HK-2 (cell line): ENCODE data around the gene RAB6B.

Experiments used
- DNase-seq: peaks from one replicate; pipeline ENCODE4 v3.0.0-alpha.2; 2018; ENCODE audit not compliant: unreplicated experiment

Gene RAB6B

DNA sequence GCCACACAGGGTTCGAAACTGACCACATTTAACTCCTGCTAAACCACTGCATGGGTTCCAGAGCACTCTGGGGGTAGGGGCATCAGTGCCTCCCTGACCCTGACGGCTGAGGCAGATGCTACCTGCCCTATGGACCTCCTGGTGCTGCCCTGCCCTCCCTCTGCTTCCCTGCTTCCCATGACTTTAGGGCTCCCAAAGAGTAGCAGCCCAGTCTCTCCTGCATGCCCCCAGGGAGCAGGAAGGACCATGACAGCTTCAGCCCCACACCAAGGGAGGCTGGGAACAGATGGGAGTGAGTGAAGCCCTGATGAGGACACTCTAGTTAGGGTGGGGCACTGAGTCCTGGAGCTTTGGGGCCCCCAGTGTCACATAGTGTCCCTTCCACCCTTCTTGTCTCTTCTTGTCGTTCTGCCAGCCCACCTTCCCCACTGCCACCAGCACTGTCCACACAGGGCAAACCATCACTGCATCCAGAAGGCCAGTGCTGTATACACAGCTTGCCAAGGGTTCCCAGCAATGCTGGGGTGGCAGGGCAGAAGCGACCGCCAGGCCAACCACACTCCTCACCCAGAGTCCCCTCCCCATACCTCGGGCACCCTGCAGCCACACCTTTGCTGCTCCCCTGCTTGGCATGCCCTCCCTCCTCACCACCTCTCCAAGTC lies 59.1 kb downstream of the RAB6B start:
- DNase-seq: no peak

DNA sequence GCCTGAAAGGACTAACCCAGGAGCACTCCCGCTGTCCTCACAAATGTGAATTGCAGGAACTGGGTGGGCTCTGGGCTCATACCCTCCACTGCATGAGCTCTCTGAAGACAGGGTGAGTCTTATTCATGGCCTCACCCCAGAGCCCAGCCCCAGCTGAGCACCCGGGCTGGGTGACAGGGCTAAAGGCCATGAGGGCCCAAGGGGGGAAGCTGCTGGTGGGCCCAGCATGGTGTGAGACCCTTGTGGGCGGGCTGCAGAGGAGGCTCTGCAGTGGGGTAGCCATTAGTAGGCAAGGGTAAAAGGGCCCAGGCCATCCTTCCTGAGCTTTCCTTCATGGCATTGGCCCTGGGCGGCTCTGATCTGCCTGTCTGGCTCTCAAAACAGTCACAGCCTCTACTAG lies 59.7 kb downstream of the RAB6B start:
- no peak for DNase-seq

DNA sequence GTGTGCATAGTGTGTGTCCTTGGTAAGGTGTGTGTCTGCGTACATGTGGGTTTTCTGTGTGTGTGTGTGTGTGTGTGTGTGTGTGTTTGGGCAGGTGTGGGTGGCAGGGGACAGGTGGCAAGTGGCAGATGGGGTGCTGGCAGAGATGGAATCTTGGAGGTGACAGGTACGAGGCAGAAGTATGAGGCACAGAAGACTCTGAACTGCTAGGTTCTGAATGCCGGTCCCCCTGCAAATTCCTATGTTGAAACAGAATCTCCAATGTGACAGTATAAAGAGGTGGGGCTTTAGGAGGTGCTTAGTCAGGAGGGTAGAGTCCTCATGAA lies 60.3 kb downstream of the RAB6B start:
- no peak for DNase-seq

DNA sequence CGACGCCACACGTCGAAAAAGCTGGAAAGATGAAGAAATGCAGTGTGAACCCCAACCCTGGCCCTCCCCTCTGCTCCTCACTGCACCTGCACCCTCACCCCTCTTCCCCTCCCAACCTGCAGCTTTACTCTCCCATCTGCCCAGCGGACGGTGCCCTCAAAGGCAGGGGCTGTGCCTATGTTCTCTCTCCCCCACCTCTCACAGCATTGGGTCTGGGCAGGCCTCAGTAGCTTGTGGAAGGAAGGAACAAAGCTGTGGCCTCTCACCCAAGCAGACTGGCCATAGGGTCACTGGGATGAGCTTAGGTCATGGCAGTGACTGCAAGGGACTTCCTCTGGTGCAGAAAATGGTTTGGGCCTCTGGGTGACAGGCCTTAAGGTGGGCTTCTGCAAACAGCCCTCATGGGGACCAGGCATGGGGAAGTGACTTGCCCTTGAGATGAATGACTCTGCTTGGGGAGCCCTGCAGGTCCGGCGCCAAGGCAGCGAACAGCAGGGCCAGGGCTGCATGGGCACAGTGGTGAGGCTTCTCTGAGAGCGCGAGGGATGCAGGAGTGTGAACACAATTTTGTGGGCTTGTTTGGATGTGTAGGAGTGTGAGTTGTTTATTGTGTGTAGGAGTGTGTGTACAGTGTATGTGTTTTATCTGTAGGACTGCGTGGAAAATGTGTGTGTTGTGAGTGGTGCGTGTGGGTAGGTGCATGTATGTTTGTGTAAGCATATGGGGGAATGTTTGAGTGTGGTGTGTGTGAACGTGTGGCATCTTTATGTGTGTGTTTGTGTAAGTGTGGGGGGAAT lies 60.9 kb downstream of the RAB6B start:
- no peak for DNase-seq

DNA sequence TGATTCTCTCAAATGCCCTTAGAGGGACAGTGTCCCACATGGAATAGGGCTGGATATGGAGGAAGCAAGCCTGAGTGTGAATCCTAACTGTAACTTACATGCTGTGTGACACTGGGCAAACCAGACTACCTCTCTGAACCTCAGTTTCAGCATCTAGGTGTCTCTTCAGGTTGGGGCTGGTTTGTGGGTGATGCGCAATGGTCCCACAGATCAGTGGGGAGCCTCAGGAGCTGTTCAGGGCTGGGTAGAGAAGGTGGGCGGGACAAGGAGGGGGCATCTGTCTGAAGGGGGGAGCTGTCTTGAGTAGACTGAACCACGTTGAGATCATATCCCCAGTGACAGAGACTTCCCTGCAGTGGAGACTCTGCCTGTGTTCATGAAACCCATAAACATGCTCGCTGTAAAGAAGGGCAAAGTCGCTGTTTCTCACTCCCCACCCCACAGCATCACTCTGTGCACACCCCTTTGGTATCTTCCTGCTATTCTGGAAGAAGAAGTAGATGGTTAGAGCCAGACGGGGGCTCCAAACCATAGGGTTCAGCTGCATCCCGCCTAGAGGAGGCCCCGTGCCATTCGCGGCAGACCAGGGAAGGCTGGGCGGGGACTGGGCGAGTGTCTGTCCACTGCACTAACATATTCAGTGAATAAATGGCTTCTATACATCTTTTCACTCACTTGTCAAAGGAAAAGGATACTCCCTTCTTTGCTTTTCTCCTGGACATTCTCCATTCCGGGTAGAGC lies 61.6 kb downstream of the RAB6B start:
- no peak for DNase-seq

DNA sequence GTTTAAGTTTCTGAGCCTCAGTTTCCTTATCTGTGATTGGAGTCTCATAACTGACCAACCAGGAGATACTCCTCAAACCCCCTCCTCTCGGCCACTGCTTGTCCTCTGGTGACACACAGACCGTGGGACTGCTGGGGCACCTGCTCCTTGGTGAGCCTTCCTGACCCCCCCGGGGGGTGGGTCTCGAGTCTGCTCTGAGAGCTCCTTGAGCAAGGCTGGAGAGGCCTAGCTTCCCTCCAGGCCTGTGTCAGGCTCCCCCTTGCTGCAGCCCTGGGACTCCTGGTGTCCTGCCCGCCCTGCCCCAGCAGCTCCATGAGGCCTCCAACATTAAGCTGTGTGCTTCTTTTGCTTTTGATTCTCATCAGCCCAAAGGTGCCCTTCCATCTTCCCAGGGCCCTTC lies 62.4 kb downstream of the RAB6B start:
- no peak for DNase-seq

DNA sequence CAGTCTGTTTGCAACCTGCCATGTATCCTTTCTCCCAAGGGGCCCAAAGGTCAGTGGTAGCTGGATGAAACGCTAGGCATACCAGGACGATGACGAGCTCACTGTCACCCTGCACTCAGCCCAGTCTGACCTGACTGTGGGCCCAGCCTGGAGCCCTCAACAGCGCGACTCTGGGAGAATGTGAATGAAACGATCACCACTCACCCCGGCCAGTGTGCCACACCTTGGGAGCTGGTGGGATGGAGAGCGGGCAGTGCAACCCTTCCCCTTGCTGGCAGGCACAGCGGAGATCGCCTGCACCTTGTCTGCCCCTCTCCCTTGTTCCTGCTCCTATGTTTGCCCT lies 62.9 kb downstream of the RAB6B start:
- DNase-seq: no peak

DNA sequence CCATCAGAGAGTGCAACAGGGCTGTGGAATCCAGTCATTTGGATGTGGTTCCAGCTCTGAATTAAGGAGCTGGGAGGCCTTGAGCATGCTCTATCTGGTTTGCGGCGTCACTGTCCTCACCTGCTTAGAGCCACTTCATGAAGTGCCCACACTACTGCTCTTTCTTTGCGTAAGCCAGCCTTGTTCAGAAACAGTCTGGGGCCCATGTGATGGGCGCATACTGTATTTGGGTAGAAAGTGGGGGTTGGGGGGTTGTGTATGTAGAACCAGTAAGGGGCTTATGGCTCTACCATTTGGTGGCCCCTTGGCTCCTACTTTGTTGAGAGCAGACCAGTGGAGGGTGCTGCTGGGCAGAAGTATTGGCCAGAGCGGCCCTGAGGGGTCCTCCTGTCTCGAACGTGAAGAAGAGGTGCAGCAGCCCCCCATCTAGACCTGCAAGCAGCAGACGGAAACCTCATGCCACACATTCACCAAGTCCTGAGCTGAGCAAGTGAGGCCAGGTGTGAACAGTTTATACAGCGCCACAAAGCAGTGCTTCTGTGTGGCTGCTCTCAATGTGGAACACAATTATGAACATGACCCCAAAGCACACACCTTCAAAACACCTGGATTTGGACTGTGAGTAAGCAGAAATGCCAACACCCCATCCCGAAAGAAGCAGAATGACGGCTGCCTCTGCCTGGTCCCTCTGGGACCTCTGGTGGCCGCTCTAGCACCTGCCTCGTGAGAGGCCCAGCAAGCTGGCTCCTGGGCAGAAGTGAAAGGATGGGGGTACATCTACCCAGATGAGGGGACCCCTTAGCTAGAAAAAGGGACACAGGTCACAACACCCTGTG lies 63.5 kb downstream of the RAB6B start:
- no peak for DNase-seq

DNA sequence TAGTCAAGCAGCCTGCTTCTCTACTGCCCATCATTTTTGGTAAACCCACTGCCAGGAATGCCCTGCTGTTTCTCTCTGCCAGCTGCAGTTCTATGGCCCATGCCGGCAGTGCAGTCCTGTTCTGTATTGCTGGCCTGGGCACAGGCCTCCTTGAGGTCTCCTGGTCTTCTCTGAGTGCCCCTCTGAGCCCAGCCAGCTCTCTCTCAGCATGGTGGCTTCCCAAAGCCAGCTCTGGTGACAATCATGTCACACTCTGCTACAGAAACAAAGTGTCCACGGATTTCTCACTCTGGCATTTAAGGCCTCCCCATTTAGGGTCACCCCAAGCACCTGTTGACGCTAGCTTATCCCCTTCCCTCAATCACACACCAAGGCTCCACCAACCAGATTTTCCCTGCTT lies 65.6 kb downstream of the RAB6B start:
- no peak for DNase-seq

DNA sequence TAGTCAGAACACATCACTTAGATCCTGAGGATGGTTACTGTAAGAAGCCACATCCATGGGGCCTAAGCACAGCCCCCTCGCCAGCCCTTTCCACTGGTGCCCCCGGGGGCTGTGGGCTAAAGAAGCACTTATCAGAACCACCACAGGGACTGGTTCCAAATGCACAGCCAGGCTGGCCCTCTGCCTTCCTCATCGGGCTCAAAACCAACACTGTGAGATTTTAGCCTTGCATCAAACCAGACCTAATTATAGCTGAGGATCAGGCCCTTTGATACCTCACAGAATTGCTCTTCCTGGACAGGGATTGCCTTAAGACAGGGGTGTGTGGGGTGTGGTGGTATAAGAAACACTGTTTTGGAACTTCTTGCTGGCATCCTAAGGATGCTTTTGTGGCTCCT lies 66.4 kb downstream of the RAB6B start:
- no peak for DNase-seq

DNA sequence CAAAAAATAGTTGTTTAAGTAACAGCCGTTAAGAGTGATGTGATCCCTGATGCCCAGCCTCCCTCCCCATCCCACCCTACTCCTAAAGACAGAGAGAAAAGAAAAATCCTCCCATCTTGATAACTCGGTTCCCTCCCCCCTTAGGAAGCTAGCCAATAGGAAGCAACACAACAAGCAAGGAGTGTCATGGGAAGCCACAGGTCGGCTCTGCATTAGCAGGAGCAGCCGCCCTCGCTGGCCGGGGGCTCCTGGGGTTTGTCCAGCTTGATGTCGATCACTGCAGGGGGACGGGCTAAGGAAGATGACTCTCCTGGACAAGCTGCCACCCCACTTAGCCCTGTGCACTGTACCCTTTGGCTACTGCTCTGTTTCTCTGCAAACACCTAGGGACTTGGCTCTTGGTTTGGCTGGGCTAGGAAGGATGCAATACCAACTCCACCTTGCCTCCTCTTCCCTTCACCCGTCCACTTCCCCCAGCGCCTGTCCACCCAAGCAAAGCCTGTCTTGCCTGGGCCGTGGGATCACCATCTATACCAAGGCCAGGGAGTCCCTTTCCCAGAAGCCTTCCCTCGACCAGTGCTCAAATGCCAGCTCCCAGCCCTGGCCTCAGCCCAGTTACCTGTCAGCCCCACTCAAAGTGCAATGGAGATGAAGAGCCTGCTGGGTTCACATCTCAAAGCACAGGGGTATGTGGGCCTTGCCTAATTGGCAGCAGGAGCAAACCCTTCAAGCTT lies 66.9 kb downstream of the RAB6B start:
- no peak for DNase-seq

DNA sequence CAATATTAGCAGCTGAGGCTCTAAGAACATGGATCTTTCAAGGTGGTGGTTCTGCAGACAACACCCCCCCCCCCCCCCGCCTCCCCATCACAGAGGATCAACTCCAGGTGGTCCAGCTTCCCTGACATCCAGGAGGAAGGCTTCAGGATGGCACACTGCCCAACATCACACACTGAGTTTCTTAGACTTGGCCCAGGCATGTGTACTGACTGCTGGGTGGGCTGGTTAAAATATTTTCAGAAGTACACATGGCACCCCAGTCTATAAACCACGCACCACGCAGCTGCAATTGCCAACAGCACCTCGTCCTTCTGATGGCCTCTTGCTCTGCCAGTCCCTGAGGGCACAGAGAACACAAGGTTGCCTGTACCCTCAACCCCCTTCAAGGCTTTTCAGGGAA lies 68.0 kb downstream of the RAB6B start:
- no peak for DNase-seq

DNA sequence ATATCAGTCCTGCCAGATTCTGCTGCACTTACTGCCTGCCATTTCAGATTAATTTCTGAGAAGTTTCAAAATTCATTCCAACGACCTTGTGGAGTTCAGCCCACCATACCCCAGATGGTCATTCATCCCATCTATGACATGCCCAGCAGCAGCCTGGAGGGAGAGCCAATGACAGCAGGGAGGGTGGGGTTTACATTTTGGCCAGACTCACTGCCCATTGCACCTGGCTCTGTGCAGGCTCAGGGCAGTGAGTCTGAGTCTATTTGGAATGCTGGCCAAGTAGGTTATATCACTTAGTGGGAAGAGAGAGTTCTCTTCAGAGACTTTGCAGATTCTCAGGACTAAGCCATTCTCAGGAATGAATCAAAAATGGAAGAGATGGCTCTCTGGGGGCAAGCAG lies 68.5 kb downstream of the RAB6B start:
- DNase-seq: no peak

DNA sequence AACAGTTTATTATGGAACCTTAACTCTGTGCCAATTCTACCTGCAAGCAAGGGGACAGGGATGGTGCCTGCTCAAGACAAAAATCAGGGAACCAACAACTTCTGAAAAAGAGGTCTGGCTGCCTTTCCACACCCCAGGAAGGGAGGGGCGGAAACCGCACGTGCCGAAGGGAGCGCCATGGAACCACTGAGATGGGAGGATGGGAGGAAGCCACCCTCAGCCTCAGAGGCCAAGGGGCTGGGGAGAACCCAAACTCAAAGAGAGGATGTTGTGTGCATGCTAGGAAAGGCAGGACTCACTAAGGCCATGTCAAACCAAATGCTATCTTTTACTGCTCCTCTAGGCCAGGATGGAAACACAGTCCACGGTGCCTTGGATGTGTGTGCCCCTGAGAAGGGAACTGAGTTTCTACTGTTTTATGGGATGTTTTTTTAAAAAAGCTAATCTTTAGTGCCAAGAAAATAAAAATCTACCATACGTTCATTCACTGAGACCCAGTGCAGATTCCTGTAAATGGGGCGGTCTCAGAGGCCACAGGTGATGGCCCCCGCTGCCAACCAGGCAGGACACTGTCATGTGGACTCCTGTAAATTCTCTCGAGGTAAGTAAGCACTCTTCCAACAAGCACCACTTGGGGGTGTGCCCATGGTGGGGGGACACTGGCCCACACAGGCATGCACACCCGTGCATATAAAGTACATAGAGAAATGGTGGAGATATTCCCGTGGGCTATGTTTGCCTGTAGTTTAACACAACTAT lies 69.5 kb downstream of the RAB6B start:
- no peak for DNase-seq

DNA sequence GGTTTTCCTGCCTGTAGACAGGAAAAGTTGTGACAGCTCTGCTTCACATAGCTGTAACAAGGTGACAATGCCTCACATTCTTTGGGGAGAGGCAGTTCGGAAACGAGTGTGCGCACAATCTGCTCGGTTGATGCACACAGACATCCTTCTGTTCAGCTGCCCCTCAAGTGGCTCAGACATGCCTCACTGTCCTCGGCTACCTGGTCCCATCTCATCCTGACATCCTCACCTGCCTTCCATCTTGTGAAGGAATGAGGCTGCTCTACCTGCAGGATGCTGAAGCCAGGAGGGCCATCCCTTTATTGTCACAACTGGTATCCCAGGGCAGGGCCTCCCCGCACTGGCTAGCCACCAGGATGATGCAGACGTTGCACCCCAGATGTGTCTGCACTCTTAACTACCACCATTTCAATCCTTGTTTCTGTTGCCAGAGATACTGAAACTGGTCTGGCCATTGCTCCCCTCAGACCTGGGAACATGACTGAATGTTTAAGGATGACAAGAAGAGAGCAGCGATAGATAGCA lies 70.7 kb downstream of the RAB6B start:
- DNase-seq: no peak

DNA sequence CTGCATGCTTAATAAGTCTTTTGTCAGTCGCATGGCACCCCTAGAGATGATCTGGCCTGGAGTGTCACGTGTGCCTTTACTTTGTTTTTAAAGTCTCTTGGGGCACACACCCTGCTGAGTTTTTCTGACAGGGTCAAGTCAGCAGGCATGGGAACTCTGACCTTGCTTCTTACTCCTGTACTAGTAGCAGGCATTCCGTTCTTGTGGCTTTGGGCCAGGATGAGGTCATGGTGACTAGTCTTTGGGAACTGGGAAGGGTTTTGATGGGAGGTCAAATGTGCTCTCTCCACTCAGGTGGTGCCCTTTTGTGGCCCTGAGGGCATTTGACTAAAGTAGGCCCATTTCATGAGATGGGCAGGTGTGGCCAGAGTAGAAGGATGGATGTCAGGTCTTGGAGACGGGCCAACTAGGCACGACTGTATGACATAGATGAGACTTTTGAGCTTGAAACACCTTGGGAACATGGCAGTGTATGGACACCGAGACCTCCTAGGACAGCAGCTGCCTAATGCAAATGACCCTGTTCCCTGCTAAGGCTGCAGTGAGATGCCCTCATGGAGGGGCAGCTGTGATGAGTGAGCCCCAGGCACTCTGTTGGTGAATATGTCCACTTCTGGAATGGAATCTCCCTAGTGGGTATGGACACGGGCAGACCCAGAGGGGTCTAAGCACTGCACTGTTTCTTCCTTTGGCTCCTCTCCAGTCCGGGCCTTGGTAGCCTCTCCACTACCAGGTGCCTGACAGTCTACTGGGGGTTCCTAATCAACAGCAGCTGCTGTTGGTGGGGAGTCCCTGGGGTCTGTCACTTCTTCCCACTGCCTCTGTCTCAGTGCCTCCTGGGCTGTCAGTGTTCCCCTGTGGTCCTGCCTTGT lies 73.7 kb downstream of the RAB6B start:
- DNase-seq: peak; percentile 42

DNA sequence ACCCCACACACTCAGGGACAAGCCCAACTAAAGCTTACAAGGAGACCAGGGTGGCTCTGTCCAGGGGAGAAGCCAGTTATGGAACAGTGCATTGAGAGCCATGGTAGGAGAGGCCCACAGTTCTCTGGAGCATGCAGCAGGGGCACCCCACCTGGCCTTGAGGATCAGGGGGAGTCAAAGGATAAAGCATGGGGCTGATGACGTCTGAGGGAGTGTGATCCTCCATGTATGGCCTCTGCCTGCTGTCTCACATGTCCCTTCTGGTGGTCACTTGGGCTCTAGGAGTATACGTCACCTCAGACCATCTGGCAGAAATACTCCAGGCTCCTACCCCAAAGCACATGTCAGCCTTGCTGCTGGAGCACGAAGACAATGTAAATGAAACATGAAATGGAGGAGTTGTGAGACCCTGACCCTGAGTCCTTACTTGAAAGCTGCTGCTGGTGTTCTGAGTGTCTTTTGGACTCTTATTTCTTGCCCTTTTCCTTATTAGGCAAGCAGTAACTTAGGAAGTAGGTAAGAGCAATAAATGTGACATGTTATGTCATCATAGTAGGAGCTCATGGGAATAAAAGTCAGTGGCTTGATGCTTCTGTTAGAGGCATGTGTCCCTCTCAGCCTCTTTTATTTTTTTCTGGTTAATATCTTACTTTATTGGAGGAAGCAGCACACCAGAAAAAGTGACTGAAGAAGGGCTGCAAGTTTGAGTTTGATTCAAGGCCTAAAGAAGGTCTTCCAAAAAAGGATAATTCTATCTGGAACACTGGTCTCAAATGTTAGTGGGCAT lies 74.6 kb downstream of the RAB6B start:
- DNase-seq: no peak

DNA sequence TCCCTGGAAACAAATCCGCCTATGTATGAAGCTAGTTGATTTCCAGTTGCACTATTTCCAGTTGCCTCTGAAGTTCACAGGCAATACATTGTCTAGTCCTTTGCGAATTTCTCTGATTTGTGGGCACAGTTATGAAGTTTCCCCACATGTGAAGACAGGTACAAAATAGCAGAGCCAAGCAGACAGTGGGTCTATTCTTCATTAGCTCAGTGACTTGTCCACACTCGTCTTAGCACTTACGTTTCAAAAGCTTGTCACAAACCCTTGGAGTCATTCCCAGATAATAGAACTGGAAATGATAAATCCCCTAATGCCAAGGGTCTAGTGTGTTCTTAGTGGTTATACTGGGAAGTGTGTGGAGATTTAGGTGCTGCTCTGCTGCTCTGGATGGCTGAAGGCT lies 75.6 kb downstream of the RAB6B start:
- no peak for DNase-seq

DNA sequence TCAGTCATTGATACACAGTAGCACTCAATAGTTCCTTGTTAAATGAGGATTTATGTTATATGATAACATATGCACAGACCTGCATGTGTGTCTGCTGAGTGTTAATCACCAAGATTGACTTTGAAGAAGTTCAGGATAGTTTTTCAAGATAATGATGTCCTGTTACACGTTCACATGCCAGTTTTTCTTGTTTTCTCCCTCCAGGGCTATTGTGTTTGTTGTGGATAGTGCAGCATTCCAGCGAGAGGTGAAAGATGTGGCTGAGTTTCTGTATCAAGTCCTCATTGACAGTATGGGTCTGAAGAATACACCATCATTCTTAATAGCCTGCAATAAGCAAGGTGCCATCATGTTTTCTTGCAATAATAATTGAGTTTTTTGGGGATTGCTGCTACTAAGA lies 80.3 kb downstream of the RAB6B start:
- no peak for DNase-seq
